ENCODE data around the gene KPNA5.

- TF ChIP-seq POLR2A (IDR thresholded peaks at IDR 0.05), result no peak
- no peak for TF ChIP-seq CTCF (IDR thresholded peaks at IDR 0.05)
- TF ChIP-seq POLR2AphosphoS5 (IDR thresholded peaks at IDR 0.05), result no peak
- no peak for TF ChIP-seq EP300 (IDR thresholded peaks at IDR 0.05; ENCODE audit: low read depth)
Measured at GRCh38 chr6:116697480-116697879, 16.5 kb downstream of the KPNA5 start.

Data from transverse colon (tissue), 4 donors.